Stimulated activated CD8-positive, alpha-beta memory T cell treated with anti-CD3 and anti-CD28 coated beads, Interleukin-7, amount 100 ng/mL, for 48 hours (primary cell): ENCODE measurements around the gene NUP210.

Experiments used
- DNase-seq, 2 donors: peaks; one replicate each; pipeline ENCODE4 v3.0.0-alpha.2; 2020; ENCODE audit warnings: low read depth in 1 of 2; ENCODE audit errors: extremely low read depth in 1 of 2

The NUP210 gene

GRCh38 chr3:13377021-13377420, 43.1 kb downstream of the NUP210 start:
- DNase-seq = no peak

- no peak for DNase-seq
Measured at GRCh38 chr3:13376091-13376490, 44.0 kb downstream of the NUP210 start.

- no peak for DNase-seq
Measured at GRCh38 chr3:13375464-13375863, 44.7 kb downstream of the NUP210 start.

GRCh38 chr3:13373975-13374586, 46.0 kb downstream of the NUP210 start:
- DNase-seq = no peak

- DNase-seq = no peak
Measured at GRCh38 chr3:13372656-13373055, 47.5 kb downstream of the NUP210 start.

GRCh38 chr3:13372126-13372525, 48.0 kb downstream of the NUP210 start:
- DNase-seq = no peak

- DNase-seq = no peak
Measured at GRCh38 chr3:13371100-13372075, 48.7 kb downstream of the NUP210 start.

GRCh38 chr3:13370609-13371008, 49.5 kb downstream of the NUP210 start:
- DNase-seq = no peak

DNA sequence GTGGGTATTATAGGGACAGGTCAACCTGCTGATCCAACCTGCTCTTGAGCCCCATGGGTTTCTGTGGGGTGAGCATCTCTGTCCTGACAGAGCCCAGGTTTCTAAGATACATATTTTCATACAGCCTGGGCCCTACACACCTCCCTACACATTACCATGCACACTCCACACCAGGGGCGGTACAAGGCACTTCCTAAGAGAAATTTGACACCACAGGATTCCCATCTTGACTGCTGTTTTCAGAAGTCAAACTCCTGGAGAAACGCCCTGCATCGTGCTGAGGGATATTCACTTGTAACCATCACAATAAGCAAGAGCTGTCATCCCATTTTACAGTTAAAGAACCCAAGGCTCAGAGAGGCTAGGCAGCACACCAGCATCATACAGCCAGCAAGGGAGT, 50.1 kb downstream of the NUP210 start:
- no peak for DNase-seq

DNA sequence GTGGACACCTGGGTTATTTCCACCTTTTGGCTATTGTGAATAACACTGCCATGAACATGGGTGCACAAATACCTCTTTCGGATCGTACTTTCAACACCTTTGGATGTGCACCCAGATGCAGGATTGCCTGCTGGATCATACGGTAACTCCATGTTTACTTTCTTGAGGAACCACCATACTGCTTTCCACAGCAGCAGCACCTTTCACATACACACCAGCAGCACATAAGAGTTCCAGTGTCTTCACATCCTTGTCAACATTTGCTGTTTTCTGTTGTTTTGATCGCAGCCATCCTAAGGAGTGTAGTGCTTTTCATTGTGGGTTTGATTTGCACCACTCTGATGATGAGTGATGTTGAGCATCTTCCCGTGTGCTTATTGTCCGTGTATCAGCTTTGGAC, 51.3 kb downstream of the NUP210 start:
- DNase-seq = no peak

- DNase-seq = no peak
Measured at GRCh38 chr3:13367728-13368127, 52.4 kb downstream of the NUP210 start.

DNA sequence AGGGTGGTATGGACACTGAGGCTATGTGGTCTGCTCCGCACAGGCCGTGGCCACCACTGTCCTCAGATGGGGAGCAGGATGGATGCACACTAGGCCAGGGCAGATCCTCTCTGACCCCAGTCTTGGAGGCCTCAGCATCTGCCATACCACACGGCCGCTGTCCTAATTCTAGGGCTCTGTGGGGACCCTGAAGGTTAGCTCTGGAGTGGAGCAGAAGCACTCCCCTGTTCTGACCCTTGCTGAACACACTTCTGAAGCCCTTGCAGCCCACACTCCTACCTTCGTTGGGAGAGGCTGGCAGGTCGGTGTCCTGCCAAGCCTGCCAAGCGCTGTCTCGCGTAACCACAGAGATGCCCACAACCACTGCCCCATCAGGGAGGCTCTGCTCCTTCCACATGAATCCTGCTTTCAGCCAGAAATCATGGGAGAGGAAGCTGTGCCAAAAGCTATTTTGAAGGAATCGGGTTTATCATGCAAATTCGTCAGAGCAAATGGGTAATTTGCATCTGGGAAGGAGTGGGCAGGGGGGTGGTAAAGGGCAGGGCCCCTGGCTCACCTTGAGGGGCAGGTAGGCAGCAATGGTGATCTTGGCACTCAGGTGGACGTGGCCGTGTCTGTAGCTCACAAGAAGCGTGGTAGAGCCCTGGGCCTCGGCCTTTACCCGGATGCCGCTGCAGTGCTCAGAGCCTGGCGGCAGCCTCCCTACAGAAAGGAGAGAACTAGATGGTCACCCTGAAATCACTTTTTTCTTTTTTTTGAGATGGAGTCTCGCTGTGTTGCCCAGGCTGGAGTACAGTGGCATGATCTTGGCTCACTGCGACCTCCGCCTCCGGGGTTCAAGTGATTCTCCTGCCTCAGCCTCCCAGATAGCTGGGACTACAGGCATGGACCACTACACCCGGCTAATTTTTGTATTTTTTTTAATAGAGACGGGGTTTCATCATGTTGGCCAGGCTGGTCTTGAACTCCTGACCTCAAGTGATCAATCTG, 54.4 kb downstream of the NUP210 start:
- DNase-seq = no peak

DNA sequence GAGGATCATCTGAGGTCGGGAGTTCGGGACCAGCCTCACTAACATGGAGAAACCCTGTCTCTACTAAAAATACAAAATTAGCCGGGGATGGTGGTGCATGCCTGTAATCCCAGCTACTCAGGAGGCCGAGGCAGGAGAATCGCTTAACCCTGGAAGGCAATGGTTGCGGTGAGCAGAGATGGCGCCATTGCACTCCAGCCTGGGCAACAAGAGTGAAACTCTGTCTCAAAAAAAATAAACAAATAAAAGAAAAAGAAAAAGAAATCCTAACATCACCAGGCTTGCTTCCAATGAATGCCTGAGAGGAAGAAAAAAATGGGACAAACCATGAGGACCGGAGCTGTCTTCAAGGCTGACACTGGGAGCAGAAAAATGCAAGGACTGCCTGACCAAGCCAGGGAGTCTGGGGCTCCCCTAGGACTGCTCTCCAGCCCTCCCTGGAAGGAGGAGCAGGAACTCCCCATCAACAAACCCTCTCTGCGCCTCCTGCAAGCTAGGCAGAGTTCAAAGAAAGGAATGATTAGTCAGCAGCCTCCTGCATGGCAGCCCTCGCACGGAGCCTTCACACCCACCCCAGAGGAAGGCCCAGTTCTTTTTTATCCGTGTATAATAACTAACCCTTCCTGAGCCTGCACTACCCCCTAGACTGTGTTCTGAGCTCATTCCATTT, 55.4 kb downstream of the NUP210 start:
- no peak for DNase-seq

GRCh38 chr3:13362551-13362950, 57.6 kb downstream of the NUP210 start:
- DNase-seq = no peak

- DNase-seq = no peak
Measured at GRCh38 chr3:13359916-13360315, 60.2 kb downstream of the NUP210 start.

GRCh38 chr3:13358643-13359042, 61.5 kb downstream of the NUP210 start:
- DNase-seq = no peak

DNA sequence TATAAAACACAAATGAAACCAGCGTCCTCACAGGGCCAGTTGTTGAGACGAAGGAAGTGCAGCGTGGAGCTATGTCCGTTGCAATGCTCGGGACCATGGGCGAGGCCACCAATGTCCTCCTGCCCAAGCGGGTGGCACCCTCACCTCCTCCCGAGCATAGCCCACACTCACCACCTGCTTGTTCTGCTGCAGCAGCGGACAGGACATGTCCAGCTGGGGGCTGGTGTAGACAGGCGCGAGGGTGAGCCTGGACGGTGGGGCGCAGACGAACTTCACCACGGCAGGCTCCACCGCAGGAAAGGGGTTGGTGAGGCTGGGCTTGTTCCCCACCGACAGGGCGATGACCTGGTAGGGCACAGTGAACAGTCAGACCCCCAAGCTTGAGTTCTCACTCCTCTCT, 62.1 kb downstream of the NUP210 start:
- DNase-seq = no peak

DNA sequence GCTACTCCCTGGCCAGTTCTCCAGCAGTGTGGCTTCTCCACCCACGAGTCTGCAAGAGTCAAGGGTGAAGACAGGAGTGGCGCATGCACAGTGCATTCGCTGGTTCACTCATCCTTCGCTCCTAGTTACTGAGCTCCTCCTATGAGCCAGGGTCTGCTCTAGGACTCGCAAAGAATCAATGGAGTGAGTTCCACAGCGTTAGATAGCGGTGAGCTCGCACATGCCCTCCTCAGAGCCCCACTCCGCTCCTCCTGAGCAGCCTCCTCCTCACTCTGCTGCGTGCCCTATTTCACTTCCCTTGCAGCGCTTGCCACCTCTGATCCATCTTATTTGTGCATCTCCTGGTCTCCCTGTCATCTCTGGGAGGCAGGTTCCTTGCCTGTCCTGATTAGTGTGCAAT, 63.0 kb downstream of the NUP210 start:
- DNase-seq = no peak

DNA sequence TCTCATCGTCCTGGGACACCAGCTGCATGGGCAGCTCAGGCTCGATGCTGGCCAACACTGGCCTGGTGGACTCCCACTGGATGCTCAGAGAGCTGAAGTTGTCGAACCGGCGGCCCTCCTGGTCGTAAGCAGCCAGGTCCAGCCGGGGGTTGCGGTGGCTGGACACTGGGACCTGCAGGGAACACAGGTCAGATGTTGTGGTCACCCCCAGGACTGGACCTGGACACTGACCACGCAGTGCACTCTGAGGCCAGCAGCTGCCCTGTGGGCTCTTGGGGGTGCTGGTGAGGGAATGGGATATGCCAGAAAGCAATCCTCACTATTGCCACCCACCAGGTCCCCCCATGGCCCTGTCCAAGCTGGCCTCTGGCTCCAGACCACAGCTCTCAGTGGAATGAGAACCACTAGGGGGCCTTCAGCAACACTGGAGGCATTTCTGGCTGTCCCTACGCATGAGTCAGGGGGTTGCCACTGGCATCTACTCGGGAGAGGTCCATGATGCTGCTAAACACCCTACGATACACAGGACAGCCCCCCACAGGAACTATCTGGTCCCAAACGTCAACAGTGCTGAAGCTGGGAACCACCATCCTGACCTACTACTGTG, 66.1 kb downstream of the NUP210 start:
- DNase-seq = no peak

DNA sequence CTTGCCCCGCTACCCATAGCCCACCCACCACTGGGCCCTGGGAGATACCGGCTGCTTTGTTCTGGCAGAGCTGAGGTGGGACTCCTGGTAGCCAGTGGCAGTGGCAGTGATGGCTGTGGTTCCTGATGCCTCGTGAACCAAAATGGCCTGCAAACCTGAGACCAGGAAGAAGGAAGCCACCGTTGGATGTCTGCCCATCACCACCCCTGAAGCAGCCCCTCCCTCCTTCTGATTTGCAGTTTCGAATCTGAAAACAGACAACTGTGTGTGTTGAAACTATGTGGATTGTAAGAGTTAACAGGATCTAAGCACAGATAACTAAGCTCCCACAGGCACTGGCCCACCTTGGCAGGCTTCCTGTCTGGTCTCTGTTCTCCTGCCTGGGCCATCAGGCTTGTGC, 66.6 kb downstream of the NUP210 start:
- no peak for DNase-seq
